H1 (cell line): ENCODE measurements around the gene ZNF227. TPM values are rescaled to one million over a fixed set of nuclear protein-coding genes. Genes with fewer than 3 reads are reported as not detected.

Source experiments
- SIN3A ChIP-seq, 2 experiments: IDR thresholded peaks in 1 of 2; conservative IDR thresholded peaks in 1 of 2; 2 replicates each; pipeline ENCODE4 v1.6.1; 2011 to 2012; ENCODE audit warnings: low read length in 2 of 2, improper control_type of control experiment in 1 of 2, low read depth in 1 of 2, mild to moderate bottlenecking in 1 of 2
- polyA plus RNA-seq, 7 experiments: library from polyadenylated mRNA; depleted of rRNA in 3 of 7; stranded (reverse) in 5 of 7; unstranded in 2 of 7; fragments of >200 nt in 5 of 7; fragments of 200-250 nt in 2 of 7; gene quantifications; 1 replicate in 5 of 7; 2 replicates in 1 of 7; 4 replicates in 1 of 7; pipeline versions ENCODE4 v1.2.1 to v1.2.3, GENCODE V29; 2011 to 2013; ENCODE audit warnings: missing spikeins in 2 of 7, mixed read lengths in 2 of 7
- total RNA-seq: library from RNA; stranded (reverse); fragmentation: NEBNext Ultra II Directional; extraction: Animal tissue kit (Norgen Biotek cat#: 25700); gene quantifications from 2 replicates; pipeline ENCODE4 v1.2.1, GENCODE V29; 2021

The ZNF227 gene
- total and polyA plus RNA-seq, 2 of the 8 experiments (the other 6 are each of a cell fraction or from before 2014, with no cell fraction given), result 4.9 to 23.9 TPM

- TF ChIP-seq SIN3A (conservative IDR thresholded peaks at IDR 0.05 in 1 of 2, IDR thresholded peaks at IDR 0.05 in 1 of 2; ENCODE audit: low read depth in 1 of 2, low read length in 2 of 2), result no peak
Observed at GRCh38 chr19:44163789-44164188, 48.5 kb upstream of the ZNF227 start (continued).
